ENCODE results near the gene CDH6.

GRCh38 chr5:31375999-31376720 is 182.7 kb downstream of the CDH6 start:
- TF ChIP-seq YY1 (IDR thresholded peaks at IDR 0.05; ENCODE audit: insufficient read depth, insufficient read length) (no peak), ZNF274 (IDR thresholded peaks at IDR 0.05; ENCODE audit: low read depth, low read length) (no peak)

All from NT2/D1 (cell line).